Esophagus squamous epithelium (tissue), 5 donors: Measurements from ENCODE around the gene CNDP2. TPM values are rescaled to one million over a fixed set of nuclear protein-coding genes. Genes with fewer than 3 reads are reported as not detected.

Experiments
- DNase-seq: peaks from one replicate; lab custom pipeline; 2025; lab: John Stamatoyannopoulos, UW
- H3K27ac ChIP-seq, 4 donors: fragments of 200-600 bp; sonication (generic); one replicate each; pipeline ENCODE4 v1.5.1; 2016 to 2019; ENCODE audit warnings: mild to moderate bottlenecking in 1 of 4
- H3K27me3 ChIP-seq, 4 donors: fragments of 200-600 bp; sonication (generic); 1 replicate in 3 of 4; 2 replicates in 1 of 4; pipeline versions ENCODE4 v1.5.1 to v1.6.0; 2017 to 2021; ENCODE audit warnings: antibody characterized with exemption in 1 of 4
- H3K36me3 ChIP-seq, 3 donors: fragments of 200-600 bp; sonication (generic); one replicate each; pipeline ENCODE4 v1.5.1; 2016 to 2019
- H3K4me1 ChIP-seq, 3 donors: fragments of 200-600 bp; sonication (generic); one replicate each; pipeline ENCODE4 v1.5.1; 2017 to 2019
- H3K4me3 ChIP-seq, 4 donors: fragments of 200-600 bp; sonication (generic); 1 replicate in 3 of 4; 2 replicates in 1 of 4; pipeline ENCODE4 v1.5.1; 2016 to 2019; ENCODE audit warnings: mild to moderate bottlenecking in 2 of 4, moderate library complexity in 1 of 4
- H3K9me3 ChIP-seq, 3 donors: fragments of 200-600 bp; sonication (generic); one replicate each; pipeline ENCODE4 v1.5.1; 2016 to 2019
- POLR2A ChIP-seq, 4 donors: fragments of 450-650 bp; IDR thresholded peaks; one replicate each; pipeline ENCODE4 v1.6.1; 2017; ENCODE audit warnings: antibody characterized with exemption in 4 of 4, mild to moderate bottlenecking in 4 of 4, moderate library complexity in 3 of 4
- WGBS, 2 donors: methylation state at CpG; one replicate each; pipeline ENCODE4 v1.1.5; 2018; 5-methylcytosine and 5-hydroxymethylcytosine counted together
- intact Hi-C: fragments of 100-400 bp; cut with DNase I; formaldehyde crosslinking; loops from one replicate; pipeline ENCODE4 v1.15.0; 2022
- total RNA-seq, 4 donors: library from RNA; depleted of rRNA; stranded (reverse); fragments of >200 nt; gene quantifications; one replicate each; pipeline ENCODE4 v1.1.0, GENCODE V29; 2016
- TF ChIP-seq, protein P1 (sequence below), 6 experiments: fragments of 450-650 bp in 4 of 6; fragments of 200-600 bp in 2 of 6; sonication (generic) in 2 of 6; IDR thresholded peaks; one replicate each; pipeline ENCODE4 v1.5.1; 2016 to 2019; ENCODE audit warnings: antibody characterized with exemption in 6 of 6, mild to moderate bottlenecking in 4 of 6, moderate library complexity in 4 of 6
- donor health status: DM: yes; HTN: yes; CAD: no.

Gene CNDP2
- total RNA-seq, 4 donors from 2014 or later: 66.6 to 136 (median 87.9) TPM

DNA sequence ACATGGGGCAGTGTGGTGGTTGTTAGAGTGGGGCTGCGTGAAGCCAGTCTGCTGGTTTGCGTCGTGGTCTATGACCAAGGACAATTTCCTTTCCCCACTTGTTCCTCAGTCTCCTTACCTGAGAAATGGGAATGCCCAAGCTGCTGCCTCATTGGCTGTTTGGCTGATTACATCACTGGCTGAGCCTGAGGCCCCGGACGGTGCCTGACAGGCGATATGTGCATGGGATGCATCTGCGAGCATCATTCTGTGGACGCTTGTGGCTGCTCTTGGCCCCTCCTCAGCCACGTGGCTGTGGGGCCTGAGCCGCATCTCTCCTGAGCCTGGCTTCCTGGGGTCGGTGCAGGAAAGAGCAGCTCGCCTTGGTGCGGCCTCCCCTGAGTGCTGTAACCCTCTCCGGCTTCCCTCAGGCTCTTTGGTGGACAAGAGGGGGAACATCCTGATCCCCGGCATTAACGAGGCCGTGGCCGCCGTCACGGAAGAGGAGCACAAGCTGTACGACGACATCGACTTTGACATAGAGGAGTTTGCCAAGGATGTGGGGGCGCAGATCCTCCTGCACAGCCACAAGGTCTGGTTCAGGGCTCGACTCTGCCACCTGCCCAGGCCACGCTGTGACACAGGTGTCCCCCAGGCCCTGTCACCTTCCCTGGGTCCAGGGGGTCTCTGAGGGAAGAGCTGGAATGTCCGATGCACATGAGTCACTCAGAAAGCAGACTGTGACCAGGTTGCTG is 17.2 kb downstream of the CNDP2 start:
- WGBS, 2 donors: 90 to 91% methylated on average over 2 to 11 of the region's 27 CpGs
- no peak for DNase-seq
- H3K9me3 ChIP-seq: no peaks in the 10 kb centered on the region
- H3K36me3 ChIP-seq: peaks cover 63 to 99% (median 64%) of the 10 kb centered on the region in 3 donors
- no peaks in the 10 kb centered on the region for H3K27me3 ChIP-seq
- no peak overlapping the region for H3K4me3 ChIP-seq
- no peaks in the 10 kb centered on the region for H3K4me1 ChIP-seq
- TF ChIP-seq, protein P1, sequence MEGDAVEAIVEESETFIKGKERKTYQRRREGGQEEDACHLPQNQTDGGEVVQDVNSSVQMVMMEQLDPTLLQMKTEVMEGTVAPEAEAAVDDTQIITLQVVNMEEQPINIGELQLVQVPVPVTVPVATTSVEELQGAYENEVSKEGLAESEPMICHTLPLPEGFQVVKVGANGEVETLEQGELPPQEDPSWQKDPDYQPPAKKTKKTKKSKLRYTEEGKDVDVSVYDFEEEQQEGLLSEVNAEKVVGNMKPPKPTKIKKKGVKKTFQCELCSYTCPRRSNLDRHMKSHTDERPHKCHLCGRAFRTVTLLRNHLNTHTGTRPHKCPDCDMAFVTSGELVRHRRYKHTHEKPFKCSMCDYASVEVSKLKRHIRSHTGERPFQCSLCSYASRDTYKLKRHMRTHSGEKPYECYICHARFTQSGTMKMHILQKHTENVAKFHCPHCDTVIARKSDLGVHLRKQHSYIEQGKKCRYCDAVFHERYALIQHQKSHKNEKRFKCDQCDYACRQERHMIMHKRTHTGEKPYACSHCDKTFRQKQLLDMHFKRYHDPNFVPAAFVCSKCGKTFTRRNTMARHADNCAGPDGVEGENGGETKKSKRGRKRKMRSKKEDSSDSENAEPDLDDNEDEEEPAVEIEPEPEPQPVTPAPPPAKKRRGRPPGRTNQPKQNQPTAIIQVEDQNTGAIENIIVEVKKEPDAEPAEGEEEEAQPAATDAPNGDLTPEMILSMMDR (IDR thresholded peaks at IDR 0.05): no peak
- no peak for TF ChIP-seq POLR2A (IDR thresholded peaks at IDR 0.05)
- no peak overlapping the region for H3K27ac ChIP-seq
- intact Hi-C loops: no loop called here

DNA sequence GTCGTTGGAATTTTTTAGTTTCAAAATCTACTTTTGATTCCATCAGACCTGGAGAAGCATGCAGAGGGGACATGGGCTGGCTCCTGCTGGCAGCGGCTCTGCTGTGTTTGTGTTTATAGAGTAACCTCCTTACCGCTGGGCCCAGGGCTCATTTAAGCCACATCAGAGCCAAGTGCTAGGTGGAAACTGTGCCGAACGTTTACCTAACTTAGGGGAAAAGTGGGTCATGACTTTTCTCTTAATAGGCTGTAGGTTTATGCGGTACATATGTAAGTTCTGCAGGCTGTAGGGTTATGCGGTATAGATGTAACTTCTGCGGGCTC is 17.7 kb downstream of the CNDP2 start:
- Histone ChIP-seq H3K27ac (no peak overlapping the region), H3K9me3 (no peaks in the 10 kb centered on the region), H3K4me1 (no peaks in the 10 kb centered on the region), H3K4me3 (no peak overlapping the region), H3K36me3 (peaks cover 60 to 99% (median 65%) of the 10 kb centered on the region in 3 donors), H3K27me3 (no peaks in the 10 kb centered on the region)
- intact Hi-C loops: no loop called here
- WGBS, 2 donors: 80 to 91% methylated on average over 8 of the region's 8 CpGs
- TF ChIP-seq POLR2A (IDR thresholded peaks at IDR 0.05): no peak
- TF ChIP-seq, protein P1 (IDR thresholded peaks at IDR 0.05): no peak
- no peak for DNase-seq

DNA sequence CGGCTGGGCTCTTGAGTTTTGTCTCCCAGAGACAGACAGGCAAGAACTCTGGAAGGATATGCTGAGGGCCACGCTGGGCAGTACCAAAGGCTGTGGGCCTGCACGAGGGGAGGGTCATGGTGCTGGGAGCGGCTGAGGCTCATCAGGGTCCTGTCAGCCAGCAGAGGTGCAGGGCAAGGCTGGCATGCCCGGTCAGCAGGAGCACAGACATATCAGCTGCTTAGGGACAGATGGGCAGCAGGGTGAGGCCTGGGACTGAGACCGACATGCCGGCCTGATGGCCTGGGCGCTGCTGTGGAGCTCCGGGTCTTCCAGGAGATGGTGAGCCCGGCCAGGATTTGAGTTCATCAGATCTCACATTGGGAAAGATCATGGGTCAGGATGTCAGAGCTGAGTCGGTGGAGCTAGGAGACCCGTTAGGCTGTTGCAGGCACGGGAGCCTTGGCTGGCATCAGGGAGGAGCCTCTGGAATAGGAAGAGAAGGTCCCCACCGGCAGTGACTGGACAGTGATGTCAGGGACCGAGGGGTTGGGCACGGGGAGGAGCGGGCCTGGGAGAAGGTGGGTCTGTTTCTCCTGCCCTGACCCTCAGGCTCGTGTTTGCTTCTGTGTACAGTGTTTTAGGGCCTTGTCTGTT is 18.8 kb downstream of the CNDP2 start:
- Histone ChIP-seq H3K27me3 (no peaks in the 10 kb centered on the region), H3K27ac (no peak overlapping the region), H3K36me3 (peaks cover 63 to 99% (median 69%) of the 10 kb centered on the region in 3 donors), H3K4me3 (no peak overlapping the region), H3K9me3 (no peaks in the 10 kb centered on the region), H3K4me1 (no peaks in the 10 kb centered on the region)
- intact Hi-C loops: no loop called here
- TF ChIP-seq POLR2A (IDR thresholded peaks at IDR 0.05): no peak
- TF ChIP-seq, protein P1 (IDR thresholded peaks at IDR 0.05): no peak
- no peak for DNase-seq
- 90 to 95% methylated on average over 15 to 17 of the region's 18 CpGs for WGBS, 2 donors

DNA sequence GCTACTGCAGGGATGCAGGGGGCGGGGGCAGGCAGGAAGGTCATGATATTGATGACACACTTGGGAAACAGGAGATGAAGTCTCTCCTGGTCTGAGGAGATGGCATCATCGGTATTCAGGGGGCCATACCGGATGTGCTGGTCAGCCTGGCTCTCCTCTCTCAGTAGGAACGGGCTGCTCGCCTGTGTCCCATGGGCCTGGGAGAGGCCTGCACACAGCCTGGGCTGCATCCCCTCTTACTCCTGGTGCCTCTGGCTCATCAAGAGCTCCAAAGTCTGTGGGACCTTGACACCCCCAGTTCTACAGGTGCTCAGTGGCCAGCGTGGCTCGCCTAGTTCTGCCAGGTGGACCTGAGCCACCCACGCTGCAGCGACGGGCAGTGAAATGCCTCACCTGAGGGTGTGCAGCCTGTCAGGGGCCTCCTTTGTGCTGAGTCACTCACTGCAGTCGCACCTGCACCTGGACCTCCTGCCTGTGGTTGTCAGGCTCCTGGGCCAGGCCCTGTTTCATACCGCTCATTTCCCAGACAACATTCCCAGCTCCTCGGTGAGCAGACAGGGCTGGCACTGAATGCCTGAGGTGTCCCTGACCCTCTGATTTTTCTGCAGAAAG is 19.6 kb downstream of the CNDP2 start:
- Histone ChIP-seq H3K27me3 (no peaks in the 10 kb centered on the region), H3K9me3 (no peaks in the 10 kb centered on the region), H3K4me3 (no peak overlapping the region), H3K36me3 (peaks cover 61 to 99% (median 69%) of the 10 kb centered on the region in 3 donors), H3K27ac (no peak overlapping the region), H3K4me1 (no peaks in the 10 kb centered on the region)
- intact Hi-C loops: no loop called here
- 91% methylated on average over 5 of the region's 13 CpGs; no CpG with 5 or more reads in 1 of the 2 donors for WGBS, 2 donors
- no peak for DNase-seq
- TF ChIP-seq POLR2A (IDR thresholded peaks at IDR 0.05): no peak
- TF ChIP-seq, protein P1 (IDR thresholded peaks at IDR 0.05): no peak
